ENCODE results near the gene CNN1.

CNN1 gene

DNA sequence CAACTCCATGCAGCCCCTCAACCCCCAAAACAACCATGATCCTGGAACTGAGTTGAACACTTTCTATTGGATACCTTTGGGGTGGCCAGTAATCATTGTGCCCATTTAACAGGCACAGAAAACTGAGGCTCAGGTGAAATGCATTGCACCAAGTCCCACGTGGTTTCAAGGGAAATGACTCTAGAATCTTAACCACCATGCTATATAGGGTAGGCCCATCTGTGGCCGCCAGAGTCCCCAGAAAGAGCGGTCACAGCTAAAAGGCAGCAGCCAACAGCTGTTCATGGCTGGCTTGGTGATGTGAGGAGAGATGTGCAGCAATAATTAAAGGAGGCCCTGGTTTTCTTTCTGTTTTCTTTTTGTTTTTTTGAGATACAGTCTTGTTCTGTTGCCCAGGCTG, 2.6 kb downstream of the CNN1 start:
- DNase-seq (ENCODE audit: low read depth), result no peak
- TF ChIP-seq CTCF (IDR thresholded peaks at IDR 0.05; ENCODE audit: low read length, missing control alignments), result no peak
- H3K4me3 ChIP-seq (replicated peaks; ENCODE audit: low read depth, low read length), result no peak overlapping the region

DNA sequence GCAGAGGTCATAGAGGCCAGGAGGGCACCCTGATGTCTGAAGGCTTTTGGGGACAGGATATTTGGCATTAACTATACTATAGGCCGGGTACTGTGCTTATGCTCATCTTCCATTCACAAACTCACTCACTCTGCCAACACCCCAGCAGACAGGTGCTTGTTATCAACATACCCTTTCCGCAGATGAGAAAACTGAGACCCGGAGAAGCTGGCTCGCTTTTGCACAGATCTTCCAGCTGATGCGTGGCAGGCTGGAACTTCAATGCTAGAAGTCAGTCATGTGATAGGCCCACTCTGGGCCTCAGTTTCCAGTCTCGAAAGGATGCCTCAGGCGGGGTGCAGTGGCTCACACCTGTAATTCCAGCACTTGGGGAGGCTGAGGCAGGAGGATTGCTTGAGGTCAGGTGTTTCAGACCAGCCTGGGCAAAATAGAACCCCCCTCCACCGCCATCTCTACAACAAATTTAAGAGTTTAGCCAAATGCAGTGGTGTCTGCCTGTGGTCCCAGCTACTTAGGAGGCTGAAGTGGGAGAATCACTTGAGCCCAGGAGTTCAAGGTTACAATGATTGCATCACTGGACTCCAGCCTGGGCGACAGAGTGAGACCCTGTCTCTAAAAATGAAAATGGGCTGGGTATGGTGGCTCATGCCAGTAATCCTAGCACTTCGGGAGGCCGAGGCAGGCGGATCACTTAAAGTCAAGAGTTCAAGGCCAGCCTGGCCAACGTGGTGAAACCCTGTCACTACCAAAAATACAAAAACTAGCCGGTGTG, 9.5 kb downstream of the CNN1 start:
- no peak overlapping the region for H3K4me3 ChIP-seq (replicated peaks; ENCODE audit: low read depth, low read length)
- DNase-seq (ENCODE audit: low read depth), result no peak
- no peak for TF ChIP-seq CTCF (IDR thresholded peaks at IDR 0.05; ENCODE audit: low read length, missing control alignments)

DNA sequence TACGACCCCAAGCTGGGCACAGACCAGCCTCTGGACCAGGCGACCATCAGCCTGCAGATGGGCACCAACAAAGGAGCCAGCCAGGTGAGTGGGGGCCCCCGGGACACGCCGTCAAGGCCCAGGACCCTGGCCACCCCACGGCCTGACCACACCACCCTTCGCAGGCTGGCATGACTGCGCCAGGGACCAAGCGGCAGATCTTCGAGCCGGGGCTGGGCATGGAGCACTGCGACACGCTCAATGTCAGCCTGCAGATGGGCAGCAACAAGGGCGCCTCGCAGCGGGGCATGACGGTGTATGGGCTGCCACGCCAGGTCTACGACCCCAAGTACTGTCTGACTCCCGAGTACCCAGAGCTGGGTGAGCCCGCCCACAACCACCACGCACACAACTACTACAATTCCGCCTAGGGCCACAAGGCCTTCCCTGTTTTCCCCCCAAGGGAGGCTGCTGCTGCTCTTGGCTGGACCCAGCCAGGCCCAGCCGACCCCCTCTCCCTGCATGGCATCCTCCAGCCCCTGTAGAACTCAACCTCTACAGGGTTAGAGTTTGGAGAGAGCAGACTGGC, 10.8 kb downstream of the CNN1 start:
- no peak for TF ChIP-seq CTCF (IDR thresholded peaks at IDR 0.05; ENCODE audit: low read length, missing control alignments)
- DNase-seq (ENCODE audit: low read depth), result no peak
- no peak overlapping the region for H3K4me3 ChIP-seq (replicated peaks; ENCODE audit: low read depth, low read length)

DNA sequence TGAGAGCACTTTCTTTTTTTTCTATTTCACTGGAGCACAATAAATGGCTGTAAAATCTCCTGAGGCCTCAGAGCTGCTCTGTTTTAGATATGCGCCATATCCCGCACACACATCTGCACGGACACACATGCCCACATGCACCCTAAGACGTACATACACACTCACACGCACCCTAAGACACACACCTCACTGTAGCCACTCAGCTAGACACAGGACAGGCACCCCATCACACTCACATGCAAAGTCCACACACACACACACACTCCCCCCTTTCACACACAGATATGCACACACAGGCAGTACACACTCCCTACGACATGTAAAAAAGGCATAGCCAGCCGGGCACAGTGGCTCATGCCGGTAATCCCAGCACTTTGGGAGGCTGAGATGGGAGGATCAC, 11.6 kb downstream of the CNN1 start:
- no peak for TF ChIP-seq CTCF (IDR thresholded peaks at IDR 0.05; ENCODE audit: low read length, missing control alignments)
- H3K4me3 ChIP-seq (replicated peaks; ENCODE audit: low read depth, low read length), result no peak overlapping the region
- no peak for DNase-seq (ENCODE audit: low read depth)

DNA sequence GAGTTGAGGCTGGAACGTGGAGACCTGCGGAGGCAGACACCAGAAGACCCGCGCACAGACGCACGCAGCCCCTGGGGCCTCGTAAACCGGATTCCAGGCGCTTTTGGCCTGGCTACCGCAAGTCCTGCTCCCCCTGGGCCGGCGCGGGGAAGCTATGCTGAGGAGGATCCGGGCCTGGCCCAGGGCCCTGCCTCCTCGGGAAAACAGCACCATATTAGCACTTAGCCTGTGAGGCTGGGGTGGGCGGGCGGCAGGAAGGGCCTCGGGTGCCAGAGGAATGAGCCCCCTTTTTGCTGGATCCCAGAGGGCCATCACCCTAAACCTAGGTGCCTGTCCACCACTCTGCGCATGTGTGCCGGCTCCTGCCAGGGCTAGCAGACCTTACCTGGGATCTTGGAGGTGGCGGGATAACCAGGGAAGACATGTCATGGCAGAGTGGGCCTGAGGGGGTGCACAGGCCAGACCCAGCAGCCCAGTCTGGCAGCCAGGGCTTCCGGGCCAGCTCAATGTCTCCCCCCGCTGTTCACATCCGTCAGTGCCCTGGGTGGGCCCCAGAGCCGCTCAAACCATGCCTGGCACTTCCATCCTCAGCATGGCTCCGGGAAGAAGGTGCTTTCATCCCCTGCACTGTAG, 13.1 kb downstream of the CNN1 start:
- TF ChIP-seq CTCF (IDR thresholded peaks at IDR 0.05; ENCODE audit: low read length, missing control alignments), result peak; percentile 31
- no peak for DNase-seq (ENCODE audit: low read depth)
- H3K4me3 ChIP-seq (replicated peaks; ENCODE audit: low read depth, low read length), result no peak overlapping the region

GRCh38 chr19:11552666-11553372, 14.2 kb downstream of the CNN1 start:
- no peak for TF ChIP-seq CTCF (IDR thresholded peaks at IDR 0.05; ENCODE audit: low read length, missing control alignments)
- H3K4me3 ChIP-seq (replicated peaks; ENCODE audit: low read depth, low read length), result no peak overlapping the region
- no peak for DNase-seq (ENCODE audit: low read depth)

All from fibroblast of pulmonary artery (primary cell).